Stimulated activated CD4-positive, alpha-beta T cell treated with anti-CD3 and anti-CD28 coated beads, Interleukin-12 subunit alpha, Interleukin-12 subunit beta, amount 100 ng/mL, for 4 hours (primary cell): ENCODE results near the gene PARP3.

Experiments used
- DNase-seq: peaks from one replicate; pipeline ENCODE4 v3.0.0-alpha.2; 2020

Gene PARP3

GRCh38 chr3:51934139-51934850, 7.9 kb upstream of the PARP3 start:
- no peak for DNase-seq

GRCh38 chr3:51934991-51935885, 6.9 kb upstream of the PARP3 start:
- no peak for DNase-seq

- no peak for DNase-seq
Observed at GRCh38 chr3:51935886-51936755, 6.0 kb upstream of the PARP3 start.

- no peak for DNase-seq
Observed at GRCh38 chr3:51937014-51937413, 5.1 kb upstream of the PARP3 start.

GRCh38 chr3:51937611-51938450, 4.3 kb upstream of the PARP3 start:
- no peak for DNase-seq

- DNase-seq: no peak
Observed at GRCh38 chr3:51938780-51939425, 3.3 kb upstream of the PARP3 start.

- DNase-seq: no peak
Observed at GRCh38 chr3:51940648-51941462, 1.3 kb upstream of the PARP3 start.

GRCh38 chr3:51941463-51941797, 733 bp upstream of the PARP3 start:
- no peak for DNase-seq

GRCh38 chr3:51942603-51943450, 664 bp downstream of the PARP3 start:
- DNase-seq: peak; percentile 57

- no peak for DNase-seq
Observed at GRCh38 chr3:51943451-51944391, 1.6 kb downstream of the PARP3 start.

- no peak for DNase-seq
Observed at GRCh38 chr3:51944451-51945021, 2.4 kb downstream of the PARP3 start.

- DNase-seq: no peak
Observed at GRCh38 chr3:51945031-51945840, 3.1 kb downstream of the PARP3 start.

GRCh38 chr3:51945926-51946705, 4.0 kb downstream of the PARP3 start:
- DNase-seq: no peak

- no peak for DNase-seq
Observed at GRCh38 chr3:51946796-51947195, 4.6 kb downstream of the PARP3 start.

GRCh38 chr3:51947215-51947900, 5.2 kb downstream of the PARP3 start:
- no peak for DNase-seq

- no peak for DNase-seq
Observed at GRCh38 chr3:51948016-51948580, 5.9 kb downstream of the PARP3 start.
